Breast epithelium (tissue), 3 donors: Measurements from ENCODE around the gene FNDC3A.

ENCODE experiments used
- POLR2A ChIP-seq: fragments of 450-650 bp; IDR thresholded peaks from one replicate; pipeline ENCODE4 v1.6.1; 2016; ENCODE audit warnings: antibody characterized with exemption, mild to moderate bottlenecking, moderate library complexity
- TF ChIP-seq, protein P1 (sequence below), 3 donors: fragments of 450-650 bp; IDR thresholded peaks; one replicate each; pipeline ENCODE4 v1.5.1; 2016 to 2017; ENCODE audit warnings: antibody characterized with exemption in 3 of 3, mild to moderate bottlenecking in 3 of 3, moderate library complexity in 3 of 3

DNA sequence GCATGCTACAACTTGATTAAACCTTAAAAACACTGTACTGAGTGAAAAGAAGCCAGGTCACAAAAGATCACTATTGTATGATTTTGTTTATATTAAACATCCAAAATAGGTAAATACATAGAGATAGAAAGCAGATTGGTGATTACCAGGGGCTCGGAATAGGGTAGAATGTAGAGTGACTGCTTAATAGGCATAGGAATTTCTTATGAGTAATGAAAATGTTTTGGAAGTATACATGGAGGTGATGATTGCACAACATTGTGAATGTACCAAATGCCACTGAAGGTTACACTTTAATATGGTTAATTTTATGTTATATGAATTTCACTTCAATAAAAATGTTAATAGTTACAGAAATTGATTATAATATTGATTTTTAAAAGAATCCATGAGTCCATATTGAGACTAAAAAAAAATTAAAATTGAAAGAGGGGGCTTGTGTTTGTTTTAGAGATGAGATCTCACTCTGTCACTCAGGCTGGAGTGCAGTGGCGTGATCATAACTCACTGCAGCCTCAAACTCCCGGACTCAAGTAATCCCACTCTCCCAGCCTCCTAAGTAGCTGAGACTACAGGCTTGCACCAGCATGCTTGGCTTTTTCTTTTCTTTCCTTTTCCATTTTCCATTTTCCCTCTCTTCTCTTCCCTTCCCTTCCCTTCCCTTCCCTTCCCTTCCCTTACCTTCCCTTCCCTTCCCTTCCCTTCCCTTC is 85.1 kb downstream of the FNDC3A start:
- TF ChIP-seq, protein P1, sequence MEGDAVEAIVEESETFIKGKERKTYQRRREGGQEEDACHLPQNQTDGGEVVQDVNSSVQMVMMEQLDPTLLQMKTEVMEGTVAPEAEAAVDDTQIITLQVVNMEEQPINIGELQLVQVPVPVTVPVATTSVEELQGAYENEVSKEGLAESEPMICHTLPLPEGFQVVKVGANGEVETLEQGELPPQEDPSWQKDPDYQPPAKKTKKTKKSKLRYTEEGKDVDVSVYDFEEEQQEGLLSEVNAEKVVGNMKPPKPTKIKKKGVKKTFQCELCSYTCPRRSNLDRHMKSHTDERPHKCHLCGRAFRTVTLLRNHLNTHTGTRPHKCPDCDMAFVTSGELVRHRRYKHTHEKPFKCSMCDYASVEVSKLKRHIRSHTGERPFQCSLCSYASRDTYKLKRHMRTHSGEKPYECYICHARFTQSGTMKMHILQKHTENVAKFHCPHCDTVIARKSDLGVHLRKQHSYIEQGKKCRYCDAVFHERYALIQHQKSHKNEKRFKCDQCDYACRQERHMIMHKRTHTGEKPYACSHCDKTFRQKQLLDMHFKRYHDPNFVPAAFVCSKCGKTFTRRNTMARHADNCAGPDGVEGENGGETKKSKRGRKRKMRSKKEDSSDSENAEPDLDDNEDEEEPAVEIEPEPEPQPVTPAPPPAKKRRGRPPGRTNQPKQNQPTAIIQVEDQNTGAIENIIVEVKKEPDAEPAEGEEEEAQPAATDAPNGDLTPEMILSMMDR (IDR thresholded peaks at IDR 0.05) = no peak
- TF ChIP-seq POLR2A = no peak
